Measurements from ENCODE around the gene FAM168A.

The FAM168A gene

GRCh38 chr11:73597956-73598718 lies at the start of gene FAM168A:
Gene FAM168A (minus strand): TSS chr11:73598112. CDS start chr11:73468474, 129,638 bp downstream.
- in situ Hi-C loops (cut with MboI; ENCODE audit: low sequenced_read_pairs): no loop called here

DNA sequence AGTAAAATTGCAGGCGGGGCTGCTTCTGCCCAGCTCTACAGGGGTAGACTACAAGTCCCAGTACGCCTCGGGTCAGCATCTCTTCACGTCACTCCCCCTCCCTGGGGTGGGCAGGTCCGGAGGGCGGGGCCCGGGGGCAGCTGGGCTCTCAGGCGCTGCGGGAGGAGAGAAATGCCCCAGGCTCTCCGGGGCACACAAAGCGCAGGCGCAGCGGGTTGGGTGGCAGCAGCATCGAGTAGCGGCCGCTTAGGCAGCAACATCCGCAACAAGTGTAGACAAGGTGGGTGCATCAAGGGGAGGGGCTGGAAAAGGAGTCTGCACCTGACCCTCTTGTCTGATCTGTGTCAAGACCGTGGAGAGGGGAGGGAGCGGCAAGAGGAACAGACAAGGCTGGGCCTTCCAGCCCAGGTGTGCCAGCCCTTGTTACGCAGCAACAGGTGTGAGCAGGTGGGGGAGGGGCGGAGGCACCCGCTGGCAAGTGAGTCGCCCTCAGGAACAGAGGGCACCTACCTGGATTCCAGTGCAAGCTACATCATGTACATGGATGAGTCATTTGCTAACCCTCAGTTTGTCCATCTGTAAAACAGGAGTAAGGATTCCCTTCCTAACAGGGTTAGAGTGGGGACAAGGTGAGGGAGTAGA lies 49.7 kb upstream of the FAM168A start:
- in situ Hi-C loops (cut with MboI; ENCODE audit: low sequenced_read_pairs): no loop called here

DNA sequence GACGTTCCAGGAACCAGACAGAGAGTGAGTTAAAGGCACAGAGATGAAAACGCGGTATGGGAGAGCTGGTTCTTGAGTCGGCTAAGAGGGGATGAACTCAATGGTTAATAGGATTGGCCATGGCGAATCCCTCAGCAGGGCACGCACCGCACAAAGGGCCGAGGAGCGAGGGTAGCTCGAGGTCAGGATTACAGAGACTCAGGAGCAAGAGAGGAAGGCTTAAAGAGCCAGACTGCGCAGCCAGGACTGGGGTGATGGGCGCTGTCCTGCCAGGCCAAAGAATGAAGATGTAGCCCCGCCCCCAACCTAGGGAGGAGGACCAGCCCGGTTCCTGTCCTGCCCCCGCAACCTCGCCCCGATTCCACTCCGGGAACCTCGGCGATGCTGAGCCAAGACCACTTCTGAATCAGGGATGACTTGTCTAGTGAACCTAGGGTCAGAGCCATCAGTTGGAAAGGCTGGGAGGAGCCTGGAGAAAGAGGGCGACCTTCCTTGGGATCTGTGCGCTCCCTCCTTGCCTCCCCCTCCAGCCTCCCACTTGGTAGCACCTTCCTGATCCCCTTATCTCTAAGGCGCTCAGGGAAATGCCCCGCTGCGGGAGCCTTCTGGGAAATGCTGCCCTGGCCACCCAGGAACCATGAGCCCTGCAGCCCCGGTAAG lies 48.2 kb upstream of the FAM168A start, which contains the start of gene PLEKHB1:
Gene PLEKHB1, plus strand, starts transcription at position 610 of the 660 bp plus-strand sequence. Its CDS starts 28 bp downstream, at position 638.
- in situ Hi-C loops (cut with MboI; ENCODE audit: low sequenced_read_pairs): no loop called here

GRCh38 chr11:73645121-73645969 lies 47.4 kb upstream of the FAM168A start:
- in situ Hi-C loops (cut with MboI; ENCODE audit: low sequenced_read_pairs): no loop called here

DNA sequence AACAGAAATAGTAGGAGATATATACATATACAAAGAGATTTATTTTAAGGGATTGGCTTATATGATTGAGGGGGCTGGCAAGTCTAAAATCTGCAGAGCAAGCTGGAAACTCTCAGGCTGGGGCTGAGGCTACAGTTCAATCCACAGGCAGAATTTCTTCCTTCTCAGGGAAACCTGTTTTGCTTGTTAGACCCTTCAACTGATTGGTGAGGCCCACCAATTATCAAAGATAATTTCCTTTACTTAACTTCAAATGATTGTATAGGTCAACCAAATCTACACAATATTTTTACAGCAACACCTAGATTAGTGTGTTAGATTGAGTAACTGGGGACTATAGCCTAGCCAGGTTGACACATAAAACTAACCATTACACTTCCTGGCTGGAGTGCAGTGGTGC lies 43.8 kb upstream of the FAM168A start:
- in situ Hi-C loops (cut with MboI; ENCODE audit: low sequenced_read_pairs): no loop called here

DNA sequence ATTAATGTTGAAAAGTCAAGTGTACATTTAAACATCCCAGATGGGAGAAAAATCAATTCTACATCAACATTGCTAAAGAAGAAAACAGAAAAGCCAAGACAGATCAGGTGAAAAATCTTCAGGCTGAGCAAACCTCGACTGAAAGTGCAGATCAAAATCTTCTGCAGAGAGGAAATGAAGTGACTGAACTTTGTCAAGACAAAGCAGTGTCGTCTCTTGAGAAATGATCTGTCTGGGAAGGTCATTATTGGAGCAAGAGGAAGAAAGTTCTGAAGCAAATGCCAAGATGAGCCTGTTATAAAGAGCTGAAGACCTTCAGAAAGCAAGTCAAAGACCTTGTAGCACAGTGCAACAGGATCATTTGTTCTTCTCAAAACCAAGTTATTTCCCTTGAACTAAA lies 42.7 kb upstream of the FAM168A start:
- in situ Hi-C loops (cut with MboI; ENCODE audit: low sequenced_read_pairs): no loop called here

DNA sequence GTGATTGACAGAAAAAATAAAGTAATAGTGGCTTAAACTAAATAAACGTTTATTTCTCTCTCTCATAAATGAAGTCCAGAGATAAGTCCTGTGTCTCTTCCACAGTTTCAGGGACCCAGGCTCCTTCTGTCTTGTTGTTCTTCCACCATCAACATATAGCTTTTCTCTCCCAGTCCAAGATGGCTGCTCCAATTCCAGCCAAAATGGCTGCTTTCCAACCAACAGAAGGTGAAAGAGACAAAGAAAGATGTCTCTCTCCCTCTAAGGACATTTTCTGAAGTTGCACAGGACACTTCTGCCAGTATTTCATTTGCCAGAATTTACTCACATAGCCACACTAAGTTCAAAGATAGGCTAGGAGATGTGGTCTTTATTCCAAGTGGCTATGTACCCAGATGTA lies 39.1 kb upstream of the FAM168A start:
- in situ Hi-C loops (cut with MboI; ENCODE audit: low sequenced_read_pairs): no loop called here

GRCh38 chr11:73636249-73636648 lies 38.3 kb upstream of the FAM168A start:
- in situ Hi-C loops (cut with MboI; ENCODE audit: low sequenced_read_pairs): no loop called here

DNA sequence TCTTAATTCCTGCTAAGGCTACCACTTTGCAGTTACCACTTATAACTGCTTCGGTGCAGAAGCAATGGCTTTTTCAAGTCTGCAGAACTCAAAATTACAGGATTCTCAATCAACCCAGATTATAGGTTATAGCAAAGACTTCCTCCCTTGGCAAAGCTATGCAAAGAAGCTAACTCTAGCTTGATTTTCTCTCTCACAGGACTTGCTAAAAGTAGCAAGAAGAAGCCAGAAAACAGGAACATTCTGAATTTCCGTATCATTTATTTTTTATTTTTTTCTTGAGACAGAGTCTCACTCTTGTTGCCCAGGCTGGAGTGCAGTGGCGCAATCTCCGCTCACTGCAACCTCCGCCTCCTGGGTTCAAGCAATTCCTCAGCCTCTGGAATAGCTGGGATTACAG lies 37.8 kb upstream of the FAM168A start:
- in situ Hi-C loops (cut with MboI; ENCODE audit: low sequenced_read_pairs): no loop called here

GRCh38 chr11:73633999-73634398 lies 36.1 kb upstream of the FAM168A start:
- in situ Hi-C loops (cut with MboI; ENCODE audit: low sequenced_read_pairs): no loop called here

- in situ Hi-C loops (cut with MboI; ENCODE audit: low sequenced_read_pairs): no loop called here
Observed at GRCh38 chr11:73632996-73633395, 35.1 kb upstream of the FAM168A start.

DNA sequence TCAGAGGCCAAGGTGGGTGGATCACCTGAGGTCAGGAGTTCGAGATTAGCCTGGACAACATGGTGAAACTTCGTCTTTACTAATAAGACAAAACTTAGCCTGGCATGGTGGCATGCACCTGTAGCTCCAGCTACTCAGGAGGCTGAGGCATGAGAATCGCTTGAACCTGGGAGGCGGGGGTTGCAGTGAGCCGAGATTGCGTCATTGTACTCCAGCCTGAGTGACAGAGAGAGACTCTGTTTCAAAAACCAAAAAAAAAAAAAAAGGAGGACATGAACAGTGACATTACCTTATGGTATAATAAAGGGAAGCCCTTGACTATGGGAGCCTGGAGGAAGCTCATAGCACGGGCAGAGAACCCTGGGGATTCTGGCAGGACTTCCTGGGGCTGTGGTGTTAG lies 32.0 kb upstream of the FAM168A start:
- in situ Hi-C loops (cut with MboI; ENCODE audit: low sequenced_read_pairs): no loop called here

GRCh38 chr11:73625696-73626318 lies 27.9 kb upstream of the FAM168A start:
- in situ Hi-C loops (cut with MboI; ENCODE audit: low sequenced_read_pairs): no loop called here

DNA sequence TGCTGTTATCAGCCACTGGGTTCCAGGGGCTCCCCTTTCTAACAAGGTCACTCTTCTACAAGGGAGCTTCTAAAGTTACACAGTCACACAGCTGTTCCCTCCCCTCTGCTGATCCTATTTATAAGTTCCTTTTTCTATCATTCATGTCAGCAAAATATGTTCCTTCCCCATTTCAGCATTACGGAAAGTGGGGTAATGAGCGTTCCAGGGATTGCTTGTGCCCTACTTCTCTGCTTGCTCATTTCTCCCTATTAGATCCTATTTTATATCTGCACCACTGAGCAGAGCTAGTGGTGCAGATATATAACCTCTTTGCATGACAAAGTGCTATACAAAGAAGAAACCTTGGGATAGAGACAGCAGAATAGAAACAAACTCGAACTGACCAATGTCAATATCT lies 25.8 kb upstream of the FAM168A start:
- in situ Hi-C loops (cut with MboI; ENCODE audit: low sequenced_read_pairs): no loop called here

GRCh38 chr11:73622926-73623593 lies 25.1 kb upstream of the FAM168A start:
- in situ Hi-C loops (cut with MboI; ENCODE audit: low sequenced_read_pairs): no loop called here

GRCh38 chr11:73614591-73614990 lies 16.7 kb upstream of the FAM168A start:
- in situ Hi-C loops (cut with MboI; ENCODE audit: low sequenced_read_pairs): no loop called here

DNA sequence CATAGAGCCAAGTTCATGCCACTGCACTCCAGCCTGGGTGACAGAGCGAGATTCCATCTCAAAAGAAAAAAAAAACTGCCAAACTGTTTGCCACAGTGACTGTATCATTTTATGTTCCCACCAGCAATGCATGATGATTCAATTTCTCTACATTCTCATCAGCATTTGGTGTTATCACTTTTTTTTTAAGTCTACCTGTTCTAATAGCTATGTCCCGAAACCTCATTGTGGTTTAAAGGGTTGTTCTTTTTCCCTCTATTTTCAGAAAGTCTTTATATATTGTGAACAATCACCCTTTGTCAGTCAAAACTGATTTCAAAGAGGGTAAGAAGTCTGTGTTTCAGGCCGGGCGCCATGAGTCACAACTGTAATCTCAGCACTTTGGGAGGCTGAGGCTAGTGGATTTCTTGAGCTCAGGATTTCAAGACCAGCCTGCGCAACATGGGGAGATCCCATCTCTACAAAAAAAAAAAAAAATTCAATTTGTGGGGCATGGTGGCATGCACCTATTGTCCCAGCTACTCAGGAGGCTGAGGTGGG lies 14.8 kb upstream of the FAM168A start:
- in situ Hi-C loops (cut with MboI; ENCODE audit: low sequenced_read_pairs): no loop called here

DNA sequence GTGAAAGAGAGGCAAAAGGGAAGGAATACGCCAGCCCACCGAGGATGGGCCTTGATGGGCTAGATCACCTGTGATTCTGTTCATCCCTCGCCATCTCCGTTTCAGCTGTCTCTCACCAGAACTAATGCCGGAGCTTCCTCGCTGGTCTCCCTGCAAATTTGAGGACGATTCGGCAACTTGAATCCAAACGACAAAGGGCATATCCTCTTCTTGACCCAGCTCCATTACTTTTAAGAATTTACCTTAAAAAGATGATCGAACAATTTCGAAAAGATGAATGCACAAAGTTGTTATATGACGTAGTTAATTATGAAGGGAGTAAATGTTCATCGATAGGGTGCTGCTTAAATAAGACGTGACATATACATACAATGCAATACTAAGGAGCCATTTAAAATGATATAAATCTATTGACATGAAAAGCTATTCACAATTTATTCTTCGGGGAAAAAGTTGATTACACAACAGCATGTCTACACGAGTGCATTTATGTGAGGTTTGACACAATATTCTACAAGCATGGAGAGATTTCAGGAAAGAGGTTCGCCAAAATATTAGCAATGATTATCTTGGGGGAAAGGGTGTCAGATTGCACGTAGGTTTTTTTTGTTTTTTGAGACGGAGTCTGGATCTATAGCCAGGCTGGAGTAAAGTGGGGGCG lies 937 bp upstream of the FAM168A start:
- in situ Hi-C loops (cut with MboI; ENCODE audit: low sequenced_read_pairs): no loop called here

DNA sequence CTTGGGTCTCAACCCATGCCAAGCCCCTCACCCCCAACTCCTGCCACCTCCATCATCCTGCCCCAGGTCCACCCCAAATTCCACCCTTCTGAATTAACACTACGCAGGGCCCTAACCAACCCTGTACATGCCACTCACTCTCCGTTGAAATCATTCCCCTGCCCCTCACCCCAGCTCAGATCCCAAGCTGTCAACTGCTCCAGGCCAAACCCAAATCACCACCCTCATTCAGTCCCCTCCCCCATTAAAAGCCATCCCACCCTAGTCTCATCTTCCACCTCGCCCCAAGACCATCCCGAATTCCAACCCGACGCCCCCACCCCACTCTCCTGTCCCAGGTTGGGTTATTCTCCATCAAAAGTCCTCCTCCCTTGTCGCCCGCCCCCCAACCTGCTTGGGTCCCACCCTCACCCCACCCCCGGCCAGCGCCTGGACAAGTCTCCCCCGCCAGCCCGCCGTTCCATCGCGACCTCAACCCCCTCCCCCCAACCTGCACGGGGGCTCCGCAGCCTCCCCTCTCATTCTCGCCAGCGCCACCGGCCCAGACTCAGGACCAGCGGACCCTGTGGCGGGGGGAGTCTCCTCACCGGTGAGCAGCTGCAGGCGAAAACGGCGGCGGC lies 466 bp downstream of the FAM168A start:
- in situ Hi-C loops (cut with MboI; ENCODE audit: low sequenced_read_pairs): no loop called here

All from HL-60/S4 (cell line).